Activated CD4-positive, alpha-beta T cell treated with anti-CD3 and anti-CD28 coated beads, Interleukin-2, amount 50 U/mL, for 1 hour (primary cell): ENCODE measurements around the gene SLC12A2.

Source experiments
- DNase-seq: peaks from one replicate; pipeline ENCODE4 v3.0.0-alpha.2; 2020

The SLC12A2 gene

DNA sequence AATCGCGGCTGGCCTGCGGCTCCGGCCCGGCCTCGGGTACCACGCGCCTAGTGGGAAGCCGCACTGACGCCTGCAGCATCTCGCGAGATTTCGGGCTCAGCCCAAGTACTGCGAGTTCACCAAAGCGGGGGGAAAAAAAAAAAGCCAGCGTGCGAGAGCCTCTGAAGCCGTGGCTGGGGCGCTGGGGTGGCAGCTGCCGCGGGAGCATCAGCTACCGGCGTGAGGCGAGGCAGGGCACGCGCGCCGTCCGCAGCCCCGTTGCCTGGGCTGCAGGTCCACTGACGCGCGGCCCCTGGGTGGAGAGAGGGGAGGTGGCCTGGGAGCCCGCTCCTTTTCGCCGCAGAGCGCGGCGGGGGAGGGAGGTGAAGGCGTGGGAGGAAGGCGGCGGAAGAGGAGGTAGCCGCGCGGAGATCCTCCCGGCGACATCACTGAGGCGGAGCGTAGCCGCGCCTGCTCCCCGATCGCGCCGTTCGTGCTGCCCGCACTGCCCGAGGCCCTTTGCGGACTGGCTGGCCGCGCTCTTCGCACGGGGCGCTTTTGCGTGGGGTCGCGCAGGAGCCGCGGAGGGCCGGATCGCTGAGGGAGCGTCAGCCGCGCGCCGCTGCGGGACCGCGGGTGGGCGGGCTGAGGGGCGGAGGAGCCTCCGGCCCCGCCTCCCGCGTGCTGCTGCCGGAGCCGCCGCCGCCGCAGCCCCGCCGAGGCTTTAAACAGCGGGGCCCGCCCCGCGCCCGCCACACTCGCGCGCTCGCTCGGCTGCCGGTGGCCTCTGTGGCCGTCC, at the start of gene SLC12A2:
SLC12A2 (plus strand) TSS at position 734 of the 778 bp plus-strand sequence. CDS start 189 bp downstream, outside the sequence.
- DNase-seq, result peak; percentile 89

DNA sequence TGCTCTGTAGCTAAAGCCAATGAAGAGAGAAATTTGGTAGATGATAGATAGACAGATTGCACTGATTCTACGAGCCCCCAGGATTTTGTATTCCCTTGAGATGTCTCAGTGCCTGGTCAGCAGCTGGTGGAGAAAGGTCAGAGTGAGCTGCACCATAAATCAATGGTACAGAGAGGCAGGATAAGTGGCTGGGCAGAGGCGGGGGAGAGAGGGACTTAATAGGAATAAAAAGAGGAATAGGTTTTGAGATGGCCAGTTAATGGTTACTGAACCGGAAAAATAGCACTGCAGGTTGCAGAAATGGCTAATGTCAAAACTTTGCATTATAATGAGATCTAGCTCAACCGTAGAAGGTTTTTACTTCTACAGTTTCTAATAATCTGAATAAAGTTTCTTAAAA, 47.9 kb upstream of the SLC12A2 start:
- no peak for DNase-seq

DNA sequence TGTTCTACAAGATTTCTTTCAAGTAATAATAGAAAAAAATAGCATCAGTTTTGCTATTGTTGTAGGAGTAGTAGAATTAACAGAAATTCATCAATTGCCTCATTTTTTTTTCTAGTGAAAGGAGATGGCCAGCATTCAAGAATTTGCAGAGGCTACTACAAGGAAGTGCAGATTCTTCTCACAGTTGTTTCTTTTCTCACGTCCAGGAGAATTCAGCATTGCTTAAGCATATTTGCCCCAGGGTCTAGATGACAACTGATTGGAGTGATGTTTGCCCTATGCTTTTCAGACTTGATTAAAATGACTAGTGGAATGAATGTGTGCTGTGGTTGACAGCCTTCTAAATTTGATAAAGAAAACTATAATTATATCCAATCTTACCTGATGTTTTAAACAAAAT, 46.6 kb upstream of the SLC12A2 start:
- DNase-seq, result no peak

DNA sequence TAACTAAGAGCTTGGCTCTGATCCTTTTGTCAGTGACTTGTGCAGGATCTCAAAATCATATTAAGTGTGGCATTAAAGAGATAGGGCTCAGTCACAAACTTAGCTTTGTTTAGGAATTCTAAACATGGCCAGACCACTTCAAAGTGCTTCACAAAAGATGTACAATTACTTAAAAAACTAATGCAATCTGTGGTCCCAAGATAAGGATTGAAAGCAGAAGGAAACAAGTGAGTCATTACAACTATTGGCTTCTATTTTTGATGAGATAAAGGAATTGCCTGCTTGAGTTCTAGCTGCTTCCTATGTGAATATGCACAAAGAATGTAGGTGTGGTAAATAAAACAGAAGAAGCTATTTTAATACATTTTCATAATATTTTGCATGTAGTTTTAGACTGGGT, 44.9 kb upstream of the SLC12A2 start:
- no peak for DNase-seq

DNA sequence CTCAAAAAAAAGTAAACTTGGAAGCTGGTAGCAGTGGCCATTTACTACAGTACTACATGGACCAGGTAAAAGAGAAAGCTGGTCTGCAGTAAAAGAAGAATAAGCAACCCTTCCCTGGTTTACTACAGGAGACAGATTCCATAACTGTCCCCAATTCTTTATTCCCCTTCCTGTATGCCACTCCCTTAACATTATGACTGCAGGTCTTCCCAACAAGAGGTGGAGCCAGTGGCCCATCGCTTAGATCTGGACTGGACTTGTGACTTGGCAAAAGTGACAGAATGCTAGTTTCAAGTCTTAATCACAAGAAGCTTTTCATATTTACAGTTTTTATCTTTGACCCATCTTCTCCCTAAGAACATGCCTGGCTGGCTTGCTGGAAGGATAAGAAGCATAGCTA, 42.6 kb upstream of the SLC12A2 start:
- DNase-seq, result no peak

DNA sequence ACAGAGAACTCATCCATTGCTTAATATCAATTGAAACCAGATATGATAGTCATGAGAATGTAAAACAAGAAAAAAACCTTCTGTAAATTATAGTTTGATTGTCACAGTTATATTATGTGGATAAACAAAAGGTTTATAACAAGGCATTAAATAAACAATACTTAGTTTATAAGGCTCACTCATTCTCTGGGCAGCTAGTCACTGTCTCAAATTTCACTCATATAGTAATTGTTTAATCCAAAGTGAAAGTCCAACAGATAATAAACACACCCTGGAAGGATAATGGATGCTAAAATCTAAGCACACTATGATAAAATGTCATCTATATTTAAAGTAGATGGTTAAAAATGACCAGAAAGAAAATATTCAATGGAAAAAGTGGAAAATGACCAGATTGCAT, 30.8 kb upstream of the SLC12A2 start:
- no peak for DNase-seq

DNA sequence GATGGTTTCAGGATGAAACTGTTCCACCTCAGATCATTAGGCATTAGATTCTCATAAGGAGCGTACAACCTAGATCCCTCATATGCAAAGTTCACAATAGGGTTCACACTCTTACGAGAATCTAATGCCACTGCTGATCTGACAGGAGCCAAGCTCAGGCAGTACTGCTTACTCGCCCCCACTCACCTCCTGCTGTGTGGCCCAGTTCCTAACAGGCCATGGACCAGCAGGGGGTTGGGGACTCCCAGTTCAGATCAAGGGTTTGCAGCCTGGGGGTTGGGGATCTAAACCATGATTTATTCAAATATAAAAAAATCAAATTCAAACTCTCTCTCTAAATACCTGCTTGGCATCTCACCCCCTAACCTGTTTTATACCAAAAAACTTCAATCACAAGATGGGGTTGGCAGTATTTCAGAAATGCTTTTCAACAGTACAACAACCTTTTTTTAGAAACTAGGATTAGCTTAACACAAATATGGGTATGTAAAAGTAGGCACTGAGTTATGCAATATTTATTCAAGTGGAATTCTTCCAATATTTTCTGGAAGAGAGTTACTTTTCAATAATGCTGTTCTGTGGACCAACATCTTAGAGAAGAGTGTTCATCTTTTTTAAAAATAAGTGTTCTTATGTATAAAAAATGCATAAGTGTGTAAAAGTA, 30.1 kb upstream of the SLC12A2 start:
- DNase-seq, result no peak

DNA sequence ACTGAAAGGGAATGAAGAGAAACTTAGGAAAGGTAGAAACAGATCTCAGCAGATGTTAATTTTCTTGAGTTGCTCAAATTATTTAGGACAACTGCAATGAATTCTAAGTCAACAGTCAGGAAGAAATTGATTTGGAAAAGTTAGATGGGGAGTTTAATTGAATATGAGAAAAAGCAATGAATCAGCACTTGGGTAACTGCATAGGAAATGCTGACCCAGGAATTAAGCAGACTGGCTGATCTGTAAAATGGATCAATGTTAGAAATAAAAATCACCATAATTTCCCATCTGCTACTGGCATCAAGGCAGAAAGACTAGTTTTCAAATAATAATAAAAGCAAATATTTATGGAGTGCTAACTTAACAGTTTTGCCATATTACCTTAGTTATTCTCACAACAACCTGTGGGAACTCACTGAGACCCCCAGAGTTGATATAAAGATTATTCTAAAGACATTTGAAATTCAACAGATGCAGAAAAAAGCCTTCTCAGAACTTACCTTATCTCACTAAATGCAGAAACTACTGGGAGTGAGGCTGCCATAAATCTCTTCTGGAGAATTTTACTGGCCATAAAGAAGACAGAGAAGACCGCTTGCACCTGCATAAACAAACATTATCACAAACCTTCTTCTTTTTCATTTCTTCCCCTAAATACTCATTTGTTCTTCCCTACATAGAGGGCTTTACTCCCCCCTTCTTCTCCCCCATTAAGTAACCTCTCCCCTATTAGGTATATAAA, 22.8 kb upstream of the SLC12A2 start:
- DNase-seq, result no peak

DNA sequence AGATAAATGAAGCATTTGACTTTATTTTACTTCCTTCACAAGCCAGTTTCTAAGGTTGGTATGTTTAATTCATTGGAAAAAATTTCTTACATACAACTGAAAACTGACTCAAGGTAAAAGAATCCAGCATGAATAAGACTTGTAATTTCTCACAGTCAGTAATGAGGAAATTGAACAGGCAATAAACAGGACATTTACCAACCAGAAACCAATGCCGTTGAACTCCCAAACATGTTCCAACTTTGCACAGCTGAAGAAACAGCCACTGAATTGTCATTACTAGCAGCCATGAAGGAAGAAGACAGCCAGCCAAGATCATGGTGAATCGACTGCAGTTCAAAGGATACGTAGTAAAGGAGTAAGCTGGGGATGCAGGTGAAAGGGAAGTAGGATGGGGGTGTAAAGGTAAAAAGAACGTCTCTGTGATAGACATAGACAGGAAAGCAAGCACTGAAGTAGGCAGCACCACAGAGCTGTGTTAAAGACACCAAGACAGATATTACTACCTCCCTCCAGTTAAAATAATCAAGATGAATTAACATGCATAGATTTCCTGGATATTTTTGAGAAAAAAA, 21.3 kb upstream of the SLC12A2 start:
- no peak for DNase-seq

DNA sequence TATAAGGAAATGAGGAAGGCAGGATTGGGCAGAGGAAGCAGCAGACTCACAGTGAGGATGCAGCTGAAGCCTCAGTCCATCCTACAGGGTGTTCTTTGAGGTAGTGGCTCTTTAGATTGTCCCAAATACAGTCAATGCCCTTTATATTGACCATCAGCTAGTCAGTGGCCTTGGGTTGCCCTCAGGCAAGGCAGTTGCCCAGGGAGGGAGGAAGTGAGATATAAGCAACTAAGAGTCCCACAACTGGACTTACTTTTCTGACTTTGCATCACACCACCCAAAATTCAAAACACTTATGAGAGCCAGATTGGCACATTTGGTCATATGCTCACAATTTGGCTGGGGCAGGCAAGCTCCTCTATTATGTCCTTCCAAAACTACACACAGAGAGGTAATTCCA, 9.4 kb upstream of the SLC12A2 start:
- DNase-seq, result no peak

DNA sequence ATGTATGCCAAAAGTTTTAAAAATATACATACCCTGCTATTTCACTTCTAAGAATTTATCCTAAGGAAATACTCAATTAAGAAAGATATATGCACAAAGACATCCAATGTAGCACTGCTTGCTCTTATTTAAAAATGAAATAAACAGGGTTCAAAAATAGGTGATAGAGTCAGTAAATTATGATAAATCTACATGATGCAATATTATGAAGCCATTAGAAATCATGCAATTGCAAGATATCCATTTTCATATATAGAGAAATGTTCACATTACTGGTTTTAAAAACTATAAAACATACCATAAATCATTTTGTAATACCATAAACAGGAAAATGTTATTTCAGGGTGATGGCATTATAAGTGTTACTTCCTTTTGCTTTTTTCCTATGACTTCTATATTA, 8.6 kb upstream of the SLC12A2 start:
- no peak for DNase-seq

DNA sequence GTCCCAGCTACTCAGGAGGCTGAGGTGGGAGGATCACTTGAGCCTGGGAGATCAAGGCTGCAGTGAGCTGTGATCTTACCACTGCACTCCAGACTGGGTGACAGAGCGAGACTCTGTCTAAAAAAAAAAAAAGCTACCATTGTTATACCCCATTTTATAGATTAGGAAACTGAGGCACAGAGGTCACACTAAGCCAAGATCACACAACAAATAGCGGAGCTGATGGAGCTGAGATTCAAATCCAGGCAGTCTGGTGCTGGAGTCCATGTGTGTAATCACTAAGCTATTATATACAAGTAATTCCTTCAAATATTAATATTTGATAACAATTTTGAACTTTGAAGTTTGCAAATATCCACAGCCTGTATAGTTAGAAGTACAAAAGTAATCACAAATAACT, 6.0 kb upstream of the SLC12A2 start:
- no peak for DNase-seq

DNA sequence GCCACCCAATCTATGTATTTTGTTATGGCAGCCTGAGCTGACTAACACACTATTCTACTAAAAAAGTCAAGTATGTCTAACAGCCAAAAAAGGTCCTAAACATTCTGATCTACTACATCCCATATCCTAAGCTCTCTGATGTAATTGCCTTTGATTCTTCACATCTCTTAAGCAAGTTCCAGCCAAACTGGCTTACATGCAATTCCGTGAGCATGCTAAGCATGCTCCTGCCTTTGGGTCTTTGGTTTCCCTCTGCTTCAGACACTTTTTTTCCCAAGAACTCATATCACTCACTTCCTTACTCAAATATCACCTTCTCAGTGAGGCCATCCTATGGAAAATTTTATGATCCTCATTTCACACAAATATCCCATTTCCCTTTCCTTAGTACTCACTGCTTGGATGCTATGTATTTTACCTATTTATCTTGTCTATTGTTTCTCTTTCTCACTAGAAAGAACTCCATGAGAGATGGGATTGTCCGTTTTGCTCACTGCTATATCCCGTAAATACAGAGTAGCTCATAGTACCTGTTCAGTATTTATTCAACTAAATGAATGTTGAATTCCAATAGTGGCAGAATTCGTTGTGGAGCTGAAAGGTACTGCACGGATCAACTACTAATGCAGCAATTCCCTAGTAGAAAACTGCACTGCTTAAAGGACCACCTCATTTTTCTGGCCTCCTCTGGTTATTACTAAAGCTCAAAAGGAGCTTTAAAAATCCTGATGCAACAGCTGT, 2.3 kb upstream of the SLC12A2 start:
- no peak for DNase-seq

DNA sequence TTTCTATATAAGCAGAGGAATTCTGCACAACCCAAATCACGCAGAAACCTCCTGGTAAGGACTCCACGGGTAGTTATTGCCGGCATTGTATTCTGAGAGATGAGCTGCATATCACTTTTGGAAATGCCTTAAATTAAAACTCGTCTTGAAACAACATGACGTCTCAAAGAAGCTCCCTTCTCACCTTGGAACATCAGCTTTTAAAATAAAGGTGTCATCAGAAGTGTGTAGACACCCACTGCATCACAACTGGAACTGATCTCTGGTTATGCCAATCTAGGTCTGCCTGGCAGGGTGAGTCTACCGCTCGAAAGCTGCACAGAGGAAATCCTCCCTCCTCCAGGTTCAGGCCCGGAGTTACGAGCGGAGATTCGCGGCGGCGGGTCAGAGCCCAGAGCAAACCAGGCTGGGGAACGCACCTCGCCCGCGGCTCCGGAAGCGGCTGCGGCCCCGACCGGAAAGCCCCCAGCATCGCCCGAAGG, 974 bp upstream of the SLC12A2 start:
- no peak for DNase-seq

DNA sequence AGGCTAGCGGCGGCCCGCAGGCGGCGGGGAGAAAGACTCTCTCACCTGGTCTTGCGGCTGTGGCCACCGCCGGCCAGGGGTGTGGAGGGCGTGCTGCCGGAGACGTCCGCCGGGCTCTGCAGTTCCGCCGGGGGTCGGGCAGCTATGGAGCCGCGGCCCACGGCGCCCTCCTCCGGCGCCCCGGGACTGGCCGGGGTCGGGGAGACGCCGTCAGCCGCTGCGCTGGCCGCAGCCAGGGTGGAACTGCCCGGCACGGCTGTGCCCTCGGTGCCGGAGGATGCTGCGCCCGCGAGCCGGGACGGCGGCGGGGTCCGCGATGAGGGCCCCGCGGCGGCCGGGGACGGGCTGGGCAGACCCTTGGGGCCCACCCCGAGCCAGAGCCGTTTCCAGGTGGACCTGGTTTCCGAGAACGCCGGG, 253 bp downstream of the SLC12A2 start:
- DNase-seq, result no peak

DNA sequence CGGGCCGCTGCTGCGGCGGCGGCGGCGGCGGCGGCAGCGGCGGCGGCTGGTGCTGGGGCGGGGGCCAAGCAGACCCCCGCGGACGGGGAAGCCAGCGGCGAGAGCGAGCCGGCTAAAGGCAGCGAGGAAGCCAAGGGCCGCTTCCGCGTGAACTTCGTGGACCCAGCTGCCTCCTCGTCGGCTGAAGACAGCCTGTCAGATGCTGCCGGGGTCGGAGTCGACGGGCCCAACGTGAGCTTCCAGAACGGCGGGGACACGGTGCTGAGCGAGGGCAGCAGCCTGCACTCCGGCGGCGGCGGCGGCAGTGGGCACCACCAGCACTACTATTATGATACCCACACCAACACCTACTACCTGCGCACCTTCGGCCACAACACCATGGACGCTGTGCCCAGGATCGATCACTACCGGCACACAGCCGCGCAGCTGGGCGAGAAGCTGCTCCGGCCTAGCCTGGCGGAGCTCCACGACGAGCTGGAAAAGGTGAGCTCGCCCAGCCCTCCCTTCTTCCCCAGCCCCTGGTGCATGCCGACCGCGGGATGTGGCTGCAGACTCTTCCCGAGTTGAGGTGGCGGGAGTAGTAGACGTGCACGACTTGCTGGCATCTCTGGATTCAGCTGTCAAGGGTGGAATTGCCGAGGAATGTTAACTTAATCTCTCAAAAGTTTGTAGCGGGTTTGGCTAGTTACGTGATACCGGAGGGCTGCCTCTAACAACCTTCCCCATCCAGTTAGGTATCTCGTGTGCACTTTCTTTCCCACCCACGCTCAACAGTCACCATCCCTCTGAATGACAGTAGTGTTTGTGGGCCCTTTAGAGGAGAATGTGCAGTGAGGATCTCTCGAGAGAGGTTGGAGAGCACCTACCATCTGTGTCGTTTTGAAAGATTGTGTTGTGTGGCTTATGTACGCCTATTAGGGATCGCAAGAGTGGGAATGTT, 932 bp downstream of the SLC12A2 start:
- peak; percentile 44 for DNase-seq

DNA sequence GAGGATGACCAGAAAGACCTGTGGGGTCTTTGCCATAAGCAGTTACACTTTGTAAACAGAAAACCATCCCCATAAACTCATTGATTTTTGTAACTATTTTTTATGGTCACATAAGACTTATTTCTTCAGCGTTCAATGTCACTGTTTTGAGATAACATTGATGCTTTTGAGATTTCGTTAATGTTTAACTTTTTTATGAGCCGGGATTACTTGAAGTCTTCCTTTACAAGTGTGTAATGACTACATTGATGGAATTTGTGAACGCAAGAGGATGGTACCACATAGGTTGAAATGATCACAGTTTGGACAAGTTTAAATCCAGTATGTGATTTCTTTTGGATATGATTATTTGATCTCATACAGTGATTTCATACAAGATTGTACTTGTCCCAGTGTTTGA, 1.8 kb downstream of the SLC12A2 start:
- DNase-seq, result no peak

DNA sequence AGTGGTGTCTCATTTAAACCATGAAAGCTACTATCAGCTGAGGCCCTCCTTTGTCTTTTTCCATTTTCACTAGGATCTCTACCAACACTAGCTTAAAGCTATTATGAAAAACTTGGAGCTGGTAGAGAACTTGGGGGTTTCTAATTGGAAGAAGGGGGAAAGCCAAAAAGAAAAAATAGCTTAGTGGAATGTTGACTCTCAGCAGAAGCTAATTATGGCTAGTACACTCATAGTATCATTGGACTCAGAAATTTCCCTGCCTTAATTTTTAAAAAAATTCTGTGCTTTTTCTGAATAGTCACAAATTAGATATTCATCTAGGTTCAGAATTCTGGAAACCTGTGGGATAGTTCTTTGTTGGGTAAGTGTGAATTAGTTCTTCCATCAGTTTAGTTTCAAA, 8.0 kb downstream of the SLC12A2 start:
- DNase-seq, result no peak

DNA sequence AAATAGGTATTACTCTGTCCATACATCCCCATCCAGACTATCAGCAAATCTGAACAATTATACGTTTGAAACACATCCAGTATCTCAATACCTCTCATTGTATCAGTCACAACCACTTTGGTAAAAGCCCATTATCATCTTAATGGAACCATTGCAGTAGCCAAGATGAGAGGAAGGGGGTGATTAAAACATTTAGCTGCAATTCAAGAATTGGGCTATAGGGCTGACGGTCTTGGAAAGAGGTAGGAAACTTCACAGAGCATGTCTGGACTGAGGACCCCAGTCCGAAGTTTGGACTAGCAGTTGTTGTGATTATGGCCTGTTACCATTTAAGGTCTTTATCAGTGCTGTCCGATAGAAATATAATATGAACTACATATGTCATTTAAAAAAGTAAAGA, 8.6 kb downstream of the SLC12A2 start:
- DNase-seq, result no peak

DNA sequence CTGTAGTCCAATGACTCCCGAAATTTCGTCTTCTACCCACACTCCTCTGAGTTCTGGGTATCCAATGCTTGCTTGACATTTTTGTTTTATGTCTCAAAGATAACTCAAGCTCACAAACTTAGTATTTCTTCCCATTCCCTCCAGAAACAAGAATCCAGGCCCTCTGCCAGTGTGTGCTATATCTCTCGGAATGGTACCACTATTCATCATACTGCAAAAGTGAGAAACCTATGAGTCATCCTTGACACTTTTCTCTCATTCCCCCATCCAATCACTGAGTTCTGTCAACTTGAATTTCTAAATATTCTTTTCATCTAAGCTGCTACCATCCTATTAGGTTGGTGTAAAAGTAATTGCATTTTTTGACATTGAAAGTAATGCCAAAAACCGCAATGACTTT, 9.8 kb downstream of the SLC12A2 start:
- no peak for DNase-seq

DNA sequence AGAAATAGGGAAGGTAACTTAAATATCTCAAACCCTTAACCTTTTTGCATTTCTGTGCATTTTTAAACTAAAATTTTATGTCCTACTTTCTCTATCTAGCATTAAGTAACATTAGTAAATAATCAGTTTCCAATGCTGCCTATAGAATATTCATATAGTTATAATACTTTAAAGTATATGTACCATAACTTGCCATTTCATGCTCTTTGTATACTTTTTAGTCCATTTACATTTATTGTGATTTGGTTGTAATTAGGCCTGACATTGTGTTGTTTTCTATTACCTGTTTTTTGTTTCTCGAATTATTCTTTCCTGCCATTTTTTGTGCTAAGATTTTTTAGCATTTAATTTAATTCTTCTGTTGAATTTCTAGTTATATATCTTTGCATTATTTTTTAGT, 13.7 kb downstream of the SLC12A2 start:
- DNase-seq, result no peak

DNA sequence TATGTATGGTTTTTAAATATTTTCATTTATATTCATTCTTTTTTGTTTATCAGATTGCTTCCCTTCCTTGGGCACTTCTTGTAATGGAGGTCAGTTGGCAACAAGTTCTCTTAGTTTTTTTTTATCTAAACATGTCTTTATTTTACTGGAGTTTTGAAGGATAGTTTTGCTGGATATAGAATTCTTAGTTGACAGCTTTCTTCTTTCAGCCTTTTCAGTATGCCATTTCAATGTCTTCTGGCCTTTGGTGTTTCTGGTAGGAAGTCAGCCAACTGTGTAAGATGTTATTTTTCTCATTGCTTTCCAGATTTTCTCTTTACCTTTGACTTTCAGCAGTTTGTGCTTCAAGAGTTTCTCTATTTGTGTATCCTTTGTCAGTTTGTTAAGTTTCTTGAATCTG, 14.2 kb downstream of the SLC12A2 start:
- DNase-seq, result no peak
